GM19025 (cell line): ENCODE results near the gene CCR7.
"Not testable (repeated sequence)": the region's sequence is repeated elsewhere in the genome, so short reads cannot be mapped to it uniquely, and the experiment has no call there.

Source experiments
- ATAC-seq: cut with Tn5 transposase; IDR thresholded peaks from one replicate; pipeline ENCODE4 v1.9.1; 2021; ENCODE audit warnings: mild to moderate bottlenecking, low read depth, moderate library complexity; ENCODE audit not compliant: unreplicated experiment

Gene CCR7

DNA sequence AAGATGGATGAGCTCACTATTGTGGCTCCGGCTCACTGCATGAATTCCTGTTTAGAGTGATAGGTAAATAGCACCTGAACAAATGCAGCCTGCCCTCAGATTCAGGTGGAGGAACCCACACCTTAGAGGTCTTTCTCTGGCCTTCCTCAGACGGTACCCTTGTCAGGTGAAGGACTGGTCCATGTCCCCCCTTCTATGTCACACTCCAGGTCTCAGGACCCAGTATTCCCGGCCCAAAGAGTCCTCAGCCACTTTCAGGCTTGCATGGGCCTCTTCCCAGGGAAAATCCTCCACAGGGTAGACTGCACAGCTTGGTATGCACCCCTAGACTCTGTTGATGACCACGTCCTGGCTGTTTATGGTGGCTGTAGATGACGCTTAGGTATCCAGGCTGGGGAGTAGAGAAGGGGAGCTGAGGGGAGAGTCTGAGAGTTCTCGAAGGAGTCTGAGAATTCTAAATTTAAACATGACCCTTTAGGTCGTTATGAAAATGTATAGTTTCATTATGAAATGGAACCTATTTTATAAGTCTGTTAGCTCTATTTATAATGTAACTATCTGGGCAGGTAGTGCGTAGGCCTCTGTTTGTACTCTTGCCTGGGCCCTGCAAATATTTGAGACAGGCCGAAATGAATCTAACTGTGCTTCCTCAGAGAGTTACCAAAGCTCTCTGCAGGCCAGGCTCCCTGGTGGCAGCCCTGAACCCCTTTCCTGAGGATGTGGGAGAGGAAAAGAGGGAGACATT lies 32.5 kb upstream of the CCR7 start:
- ATAC-seq, result no peak

DNA sequence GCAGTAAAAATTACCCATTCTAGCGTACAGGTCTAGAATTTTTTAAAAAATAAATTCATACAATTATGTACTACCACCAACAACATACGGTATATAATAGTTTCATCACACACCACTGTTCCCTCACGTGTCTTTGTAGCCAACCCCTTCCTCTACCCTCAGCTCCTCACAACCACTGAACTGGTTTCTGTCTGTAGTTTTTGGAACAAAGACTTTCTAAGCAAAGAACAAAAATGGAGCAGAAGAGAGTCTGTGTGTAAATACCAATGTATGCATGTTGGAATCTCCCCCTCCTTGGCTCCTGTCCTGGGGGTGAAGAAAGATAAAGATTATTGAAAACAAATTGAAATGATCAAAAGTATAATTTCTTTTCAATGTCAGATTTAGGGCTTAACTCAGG lies 31.9 kb upstream of the CCR7 start:
- no peak for ATAC-seq

DNA sequence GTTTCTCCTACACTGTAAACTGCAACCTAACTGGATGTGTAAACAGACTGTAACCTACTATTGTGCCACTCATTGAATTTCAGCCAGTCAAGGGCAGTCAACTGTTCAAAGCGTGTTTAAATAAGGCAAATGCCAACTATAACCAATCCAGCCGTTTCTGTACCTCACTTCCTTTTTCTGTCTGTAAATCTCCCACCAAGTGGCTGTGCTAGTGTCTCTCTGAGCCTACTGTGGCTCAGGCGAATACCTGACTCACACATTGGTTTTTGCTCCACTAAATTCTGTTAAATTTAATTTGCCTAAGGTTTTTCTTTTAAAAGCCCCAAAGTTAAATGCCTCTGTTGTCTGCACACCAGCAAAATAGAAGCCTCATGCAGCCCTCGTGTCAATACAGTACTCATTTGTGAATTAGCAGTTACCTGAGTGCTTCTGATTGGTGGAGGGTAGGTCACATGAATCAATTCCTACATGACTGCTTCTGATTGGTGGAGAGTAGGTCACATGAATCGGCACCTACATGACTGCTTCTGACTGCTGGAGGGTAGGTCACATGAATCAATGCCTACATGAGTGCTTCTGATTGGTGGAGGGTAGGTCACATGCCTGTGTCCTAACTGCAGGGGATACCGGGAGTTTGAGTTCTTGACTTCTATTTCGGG lies 31.1 kb upstream of the CCR7 start:
- no peak for ATAC-seq

DNA sequence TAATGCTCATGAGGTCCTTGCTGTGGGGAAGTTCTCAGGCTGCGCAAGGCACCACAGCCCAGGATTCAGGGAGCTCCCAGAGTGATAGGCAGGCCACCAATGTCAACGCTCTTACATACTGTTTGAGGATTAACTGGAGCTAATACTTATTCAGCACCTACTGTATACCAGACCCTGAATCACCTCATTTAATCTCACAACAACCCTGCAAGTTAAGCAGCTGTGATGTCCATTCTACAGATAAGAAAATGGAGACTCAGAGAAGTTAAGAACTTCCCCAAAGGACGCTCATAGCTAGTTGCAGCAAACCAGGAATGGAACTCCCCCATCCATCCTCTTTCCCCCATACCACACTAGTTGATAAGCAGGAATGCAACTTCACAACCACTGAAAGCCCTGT lies 25.5 kb upstream of the CCR7 start:
- no peak for ATAC-seq

DNA sequence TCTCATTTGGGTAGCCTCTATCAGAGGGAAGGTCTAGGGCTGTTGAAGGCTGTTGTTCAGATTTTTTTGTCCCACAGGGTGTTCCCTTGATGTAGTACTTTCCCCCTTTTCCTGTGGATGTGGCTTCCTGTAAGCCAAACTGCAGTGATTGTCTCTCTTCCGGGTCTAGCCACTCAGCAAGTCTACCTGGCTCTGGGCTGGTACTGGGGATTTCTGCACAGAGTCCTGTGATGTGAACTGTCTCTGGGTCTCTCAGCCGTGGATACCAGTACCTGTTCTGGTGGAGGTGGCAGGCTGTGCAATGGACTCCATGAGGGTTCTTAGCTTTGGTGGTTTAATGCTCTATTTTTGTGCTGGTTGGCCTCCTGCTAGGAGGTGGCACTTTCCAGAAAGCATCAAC lies 23.3 kb upstream of the CCR7 start:
- no peak for ATAC-seq

DNA sequence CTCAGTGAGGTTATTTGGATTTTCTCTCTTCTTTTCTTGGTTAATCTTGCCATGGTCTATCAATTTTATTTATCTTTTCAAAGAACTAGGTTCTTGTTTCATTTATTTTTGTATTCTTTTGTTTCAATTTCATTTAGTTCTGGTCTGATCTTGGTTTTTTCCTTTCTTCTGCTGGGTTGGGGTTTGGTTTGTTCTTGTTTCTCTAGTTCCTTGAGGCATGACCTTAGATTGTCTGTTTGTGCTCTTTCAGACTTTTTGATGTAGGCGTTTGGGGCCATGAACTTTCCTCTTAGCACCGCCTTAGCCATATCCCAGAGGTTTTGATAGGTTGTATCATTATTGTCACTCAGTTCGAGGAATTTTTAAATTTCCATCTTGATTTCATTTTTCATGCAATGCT lies 21.0 kb upstream of the CCR7 start:
- not testable (repeated sequence) for ATAC-seq

DNA sequence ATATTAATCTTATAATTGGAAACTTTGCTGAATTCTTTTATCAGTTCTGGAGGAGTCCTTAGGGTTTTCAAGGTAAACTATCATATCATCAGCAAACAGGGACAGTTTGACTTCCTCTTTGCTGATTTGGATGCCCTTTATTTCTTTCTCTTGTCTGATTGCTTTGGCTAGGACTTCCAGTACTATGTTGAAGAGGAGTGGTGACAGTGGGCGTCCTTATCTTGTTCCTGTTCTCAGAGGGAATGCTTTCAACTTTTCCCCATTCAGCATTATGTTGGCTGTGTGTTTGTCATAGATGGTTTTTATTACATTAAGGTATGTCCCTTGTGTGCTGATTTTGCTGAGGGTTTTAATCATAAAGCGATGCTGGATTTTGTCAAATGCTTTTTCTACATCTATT lies 19.7 kb upstream of the CCR7 start:
- ATAC-seq, result not testable (repeated sequence)

DNA sequence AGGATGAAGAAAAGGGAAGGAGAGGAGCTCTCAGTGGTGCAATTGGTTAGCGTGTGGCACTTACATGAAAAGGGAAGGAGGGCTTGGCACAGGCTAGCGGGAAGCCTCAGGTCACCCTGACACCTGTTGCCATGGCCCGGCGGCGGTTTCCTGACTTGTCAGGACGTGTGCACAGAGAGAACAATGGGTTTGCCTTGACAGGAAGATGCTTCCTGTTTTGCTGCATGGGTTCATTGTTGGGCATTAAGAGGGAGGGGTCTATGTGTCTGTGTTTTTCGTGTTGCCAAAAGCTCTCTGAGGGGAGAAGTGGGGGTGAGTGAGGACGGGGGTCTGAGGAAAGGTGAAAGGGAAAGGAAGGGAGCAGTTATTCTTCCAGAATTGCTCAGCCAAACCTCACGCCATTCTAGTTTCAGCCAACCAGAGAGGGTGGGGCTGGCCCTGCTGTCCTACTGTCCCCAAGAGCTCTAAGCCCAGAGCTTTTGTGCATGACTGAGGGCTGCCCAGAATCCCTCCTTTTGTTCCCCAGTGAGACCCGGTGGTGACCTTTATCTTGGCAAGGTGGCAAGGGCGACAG lies 17.1 kb upstream of the CCR7 start:
- ATAC-seq, result peak; percentile 76

DNA sequence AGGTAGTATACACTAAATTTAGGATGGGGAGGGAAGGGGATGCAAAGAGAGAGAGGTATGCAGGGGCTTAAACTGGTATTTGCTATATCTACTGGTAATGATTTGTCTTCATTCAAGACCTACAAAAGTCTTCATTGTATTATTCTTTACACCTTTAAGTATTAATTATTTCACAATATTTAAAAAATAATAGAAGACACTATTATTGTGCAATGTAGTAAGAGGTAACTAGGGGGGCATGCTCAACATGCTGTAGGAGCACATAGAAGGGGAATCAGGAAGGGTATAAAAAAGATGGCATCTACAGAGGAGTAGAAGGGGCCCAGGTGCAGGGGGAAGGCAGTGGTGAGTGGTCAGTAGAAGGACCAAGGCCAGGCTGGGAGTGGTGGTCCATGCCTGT lies 14.9 kb upstream of the CCR7 start:
- no peak for ATAC-seq

DNA sequence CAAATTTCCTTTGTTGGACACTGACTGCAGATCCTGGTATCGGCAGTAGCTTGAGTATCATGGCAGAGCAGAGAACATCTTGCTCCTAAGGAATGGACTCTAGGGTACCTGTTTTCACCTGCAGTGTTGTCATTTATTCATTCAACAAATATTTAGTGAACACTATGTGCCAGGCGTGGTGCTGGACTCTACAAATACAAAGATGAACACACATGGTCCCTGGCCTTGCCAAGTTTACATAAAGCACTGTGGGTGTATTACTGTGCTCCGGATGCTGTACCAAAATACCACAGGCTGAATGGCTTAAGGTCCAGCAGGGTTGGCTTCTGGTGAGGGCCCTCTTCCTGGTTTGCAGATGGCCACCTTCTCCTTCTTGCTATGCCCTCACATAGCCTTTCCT lies 14.2 kb upstream of the CCR7 start:
- no peak for ATAC-seq

DNA sequence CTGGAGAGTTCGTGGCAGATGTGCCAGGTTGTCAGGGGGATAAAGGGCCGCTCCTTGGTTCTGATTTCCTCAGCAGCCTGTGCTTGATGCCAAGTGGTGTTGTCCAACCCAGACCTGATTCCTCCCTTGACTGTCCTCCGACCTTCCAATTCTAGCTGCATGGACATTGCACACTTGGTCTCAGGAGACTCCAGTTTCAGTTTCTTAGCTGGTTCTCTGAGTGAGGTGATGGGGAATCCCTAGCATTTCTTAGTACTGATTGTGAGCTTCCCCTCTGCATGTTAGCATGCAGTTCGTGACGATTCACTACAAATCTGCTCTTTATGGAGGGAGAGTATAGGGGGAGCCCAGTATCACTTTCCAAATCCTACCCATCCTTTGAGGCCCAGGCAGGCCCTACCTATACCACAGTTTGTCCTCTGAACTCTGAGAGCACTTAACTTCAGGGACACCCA lies 12.4 kb upstream of the CCR7 start:
- ATAC-seq, result no peak

DNA sequence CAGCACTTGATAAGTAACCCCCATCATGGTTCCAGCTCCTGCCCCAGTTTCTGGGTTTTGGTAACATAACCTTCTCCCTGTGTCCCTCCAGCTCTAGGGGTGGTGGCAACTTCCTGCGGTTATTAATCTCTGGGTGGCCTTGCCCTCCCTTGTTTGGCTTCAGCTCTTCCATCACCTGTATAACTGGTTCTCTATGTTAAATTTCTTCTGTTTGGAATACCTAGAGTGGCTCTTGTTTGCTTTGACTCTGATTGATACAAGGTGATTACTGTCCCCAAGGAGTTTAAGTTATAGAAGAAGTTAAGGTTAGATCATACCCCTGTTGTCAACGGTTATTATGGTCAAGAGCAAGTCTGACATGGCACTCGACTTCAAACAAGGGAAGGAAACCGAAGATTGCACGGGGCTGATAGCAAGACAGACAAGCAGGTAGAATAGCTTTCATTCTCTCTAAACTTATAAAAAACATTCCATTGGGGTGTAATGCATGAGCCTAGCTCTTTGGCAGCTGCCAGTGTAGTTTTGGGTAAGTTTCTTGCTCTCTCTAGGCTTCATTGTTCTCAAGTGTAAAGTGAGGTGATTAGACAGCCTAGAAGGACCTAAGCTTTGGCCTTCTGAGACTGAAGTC lies 11.0 kb upstream of the CCR7 start:
- ATAC-seq, result no peak

DNA sequence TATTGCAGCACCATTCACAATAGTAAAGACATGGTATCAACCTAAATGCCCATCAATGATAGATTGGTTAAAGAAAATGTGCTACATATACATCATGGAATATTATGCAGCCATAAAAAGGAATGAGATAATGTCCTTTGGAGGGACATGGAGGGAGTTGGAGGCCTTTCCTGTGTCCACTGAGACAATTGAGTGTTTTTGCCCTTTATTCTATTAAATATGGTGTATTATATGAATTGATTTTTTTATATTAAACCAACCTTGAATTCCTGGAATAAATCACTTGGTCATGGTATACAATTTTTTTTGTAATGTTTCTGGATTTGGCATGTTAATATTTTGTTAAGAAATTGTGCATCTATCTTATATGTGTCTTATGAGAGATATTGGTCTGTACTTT lies 9.0 kb upstream of the CCR7 start:
- no peak for ATAC-seq

DNA sequence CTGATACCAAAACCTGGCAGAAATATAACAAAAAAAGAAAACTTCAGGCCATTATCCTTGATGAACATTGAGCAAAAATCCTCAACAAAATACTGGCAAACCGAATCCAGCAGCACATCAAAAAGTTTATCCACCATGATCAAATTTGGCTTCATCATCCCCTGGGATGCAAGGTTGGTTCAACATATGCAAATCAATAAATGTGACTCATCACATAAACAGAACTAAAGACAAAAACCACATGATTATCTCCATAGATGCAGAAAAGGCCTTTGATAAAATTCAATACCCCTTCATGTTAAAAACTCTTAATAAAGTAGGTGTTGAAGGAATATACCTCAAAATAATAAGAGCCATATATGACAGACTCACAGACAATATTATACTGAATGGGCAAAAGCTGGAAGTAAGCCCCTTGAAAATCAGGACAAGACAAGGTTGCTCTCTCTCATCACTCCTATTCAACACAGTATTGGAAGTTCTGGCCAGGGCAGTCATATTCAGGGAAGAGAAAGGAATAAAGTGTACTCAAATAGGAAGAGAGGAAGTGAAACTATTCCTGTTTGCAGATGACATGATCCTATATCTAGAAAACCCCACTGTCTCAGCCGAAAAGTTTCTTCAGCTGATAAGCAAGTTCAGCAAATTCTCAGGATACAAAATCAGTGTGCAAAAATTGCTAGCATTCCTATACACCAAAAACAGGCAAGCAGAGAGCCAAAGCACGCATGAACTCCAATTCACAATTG lies 7.1 kb upstream of the CCR7 start:
- not testable (repeated sequence) for ATAC-seq

DNA sequence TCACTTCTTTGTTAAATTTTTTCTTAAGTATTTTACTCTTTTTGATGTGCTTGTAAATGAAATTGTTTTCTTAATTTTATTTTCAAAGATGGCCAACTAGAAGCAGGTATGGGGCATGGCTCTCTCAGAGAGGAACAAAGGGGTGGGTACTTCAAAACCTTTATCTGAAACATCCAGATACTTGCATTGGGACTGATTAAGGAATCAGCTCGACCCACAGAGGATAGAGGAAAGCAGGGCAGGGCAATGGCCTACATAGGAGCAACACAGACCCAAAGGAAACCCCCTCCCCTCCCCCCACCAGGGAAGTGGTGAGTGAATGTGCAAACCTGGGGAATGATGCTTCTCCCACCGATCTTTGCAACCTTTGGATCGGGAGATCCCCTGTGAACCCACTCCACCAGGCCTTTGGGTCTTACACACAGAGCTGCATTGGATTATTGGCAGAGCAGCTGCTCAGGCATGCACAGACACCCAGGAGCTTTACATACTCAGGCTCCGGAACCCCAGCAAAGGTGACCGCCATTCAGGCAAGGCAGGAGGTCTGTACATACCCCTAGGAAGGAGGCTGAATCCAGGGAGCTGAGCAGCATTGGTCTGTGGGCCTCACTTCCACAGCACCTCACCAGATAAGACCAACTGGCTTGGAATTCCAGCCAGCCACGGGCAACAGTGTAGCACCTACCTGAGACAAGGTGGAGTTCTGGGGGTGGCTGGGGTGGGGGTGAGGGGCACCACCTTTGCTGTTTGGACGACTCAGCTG lies 3.0 kb upstream of the CCR7 start:
- no peak for ATAC-seq

DNA sequence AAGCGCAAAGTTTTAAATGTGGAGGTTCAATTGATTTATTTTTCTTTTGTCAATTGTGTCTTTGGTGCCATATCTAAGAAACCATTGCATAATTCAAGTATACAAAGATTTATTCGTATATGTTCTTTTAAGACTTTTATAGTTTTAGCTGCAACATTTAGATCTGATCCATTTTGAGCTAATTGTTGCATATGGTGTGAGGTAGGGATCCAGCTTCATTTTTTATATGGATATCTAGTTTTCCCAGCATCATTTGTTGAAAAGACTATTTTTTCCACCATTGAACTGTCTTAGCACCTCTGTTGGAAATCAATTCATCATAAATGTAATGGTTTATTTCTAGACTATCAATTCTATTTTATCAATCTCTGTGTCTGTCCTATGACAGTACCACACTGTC lies 2.1 kb upstream of the CCR7 start:
- no peak for ATAC-seq

DNA sequence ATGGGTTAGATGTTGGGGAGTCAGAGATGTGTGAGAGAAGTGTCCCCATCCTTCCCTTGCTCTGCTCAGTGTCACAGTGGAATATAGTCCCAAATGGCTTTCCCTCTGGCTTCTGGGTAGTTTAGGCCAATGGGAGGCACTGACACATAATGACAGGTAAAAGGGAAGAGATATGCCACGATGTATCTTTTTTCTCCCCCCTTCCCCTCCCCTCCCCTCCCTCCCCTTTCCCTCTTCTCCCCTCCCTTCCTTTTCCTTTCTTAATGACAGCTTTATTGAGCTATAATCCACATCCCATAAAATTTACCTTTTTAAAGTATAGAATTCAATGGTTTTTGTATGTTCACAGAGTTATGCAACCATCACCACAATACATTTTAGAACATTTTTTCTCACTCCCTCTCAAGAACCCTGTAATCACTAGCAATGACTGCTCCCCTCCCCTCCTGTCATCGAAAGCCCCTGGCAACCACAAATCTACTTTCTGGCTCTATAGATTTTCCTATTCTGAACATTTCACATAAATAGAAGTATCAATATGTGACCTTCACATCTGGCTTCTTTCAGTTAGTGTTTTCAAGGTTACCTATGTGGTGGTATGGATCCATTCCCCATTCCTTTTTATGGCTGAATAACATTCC lies 617 bp upstream of the CCR7 start:
- no peak for ATAC-seq

DNA sequence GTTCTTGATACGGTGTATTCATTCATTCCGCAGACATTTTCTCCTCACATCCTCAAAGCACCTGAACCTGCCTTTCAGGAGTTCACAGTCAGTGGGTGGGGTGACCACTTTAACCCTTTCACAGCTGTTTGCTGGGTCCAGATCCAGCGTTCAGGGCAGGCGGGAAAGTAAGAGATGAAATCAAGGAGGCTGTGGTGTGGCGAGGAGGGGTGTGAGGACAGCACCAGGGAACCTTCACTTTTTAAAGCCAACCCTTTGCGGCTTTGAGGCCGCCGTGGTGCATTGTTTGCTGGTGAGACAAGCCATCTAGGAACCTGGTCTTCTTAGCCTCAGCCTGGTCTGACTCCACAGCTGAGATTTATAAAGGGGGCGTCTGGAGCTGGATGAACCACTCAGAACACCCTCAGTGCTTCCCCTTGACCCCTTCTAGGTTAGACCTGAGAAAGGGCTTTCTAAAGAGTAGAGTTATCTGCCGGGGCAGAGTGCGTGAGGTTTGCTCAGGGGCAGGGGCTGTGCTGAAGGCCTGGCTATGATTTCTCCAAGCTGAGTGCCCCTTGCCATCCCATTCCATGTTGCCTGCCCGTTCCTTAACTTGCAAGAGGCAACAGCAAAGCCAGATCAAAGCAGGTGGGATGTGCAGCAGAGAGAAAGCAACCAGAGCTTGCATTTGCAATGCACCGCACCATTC lies 933 bp downstream of the CCR7 start:
- no peak for ATAC-seq
